Vagina (tissue), 2 donors: Measurements from ENCODE around the gene TMEM42.

ENCODE experiments used
- CTCF ChIP-seq, 3 experiments: fragments of 450-650 bp in 2 of 3; fragments of 200-600 bp in 1 of 3; sonication (generic) in 1 of 3; IDR thresholded peaks; one replicate each; pipeline ENCODE4 v1.5.1; 2017 to 2019; ENCODE audit warnings: antibody characterized with exemption in 3 of 3, mild to moderate bottlenecking in 2 of 3, moderate library complexity in 2 of 3
- POLR2A ChIP-seq, 2 donors: fragments of 450-650 bp; IDR thresholded peaks; one replicate each; pipeline ENCODE4 v1.6.1; 2017; ENCODE audit warnings: antibody characterized with exemption in 2 of 2, mild to moderate bottlenecking in 2 of 2, moderate library complexity in 2 of 2

DNA sequence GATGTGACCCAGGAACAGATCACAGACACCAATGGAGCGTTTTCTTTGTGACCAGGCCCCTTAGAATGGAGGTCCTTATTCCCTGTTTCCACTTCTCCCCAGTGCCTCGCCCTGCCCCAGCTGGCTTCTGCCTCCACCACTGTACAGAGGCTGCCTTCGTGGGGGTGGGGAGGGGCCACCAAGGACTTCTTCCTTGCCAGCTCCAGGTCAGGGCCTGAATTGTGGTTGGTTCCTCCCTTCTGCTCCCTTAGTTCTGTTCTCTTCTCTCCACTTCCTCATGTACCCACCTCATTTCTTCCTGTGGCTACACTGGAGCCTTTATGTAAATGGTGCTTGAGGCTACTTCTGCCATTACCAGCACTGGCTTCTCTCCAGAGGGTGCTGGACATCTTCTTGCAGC, 29.1 kb downstream of the TMEM42 start:
- no peak for TF ChIP-seq CTCF (IDR thresholded peaks at IDR 0.05)
- no peak for TF ChIP-seq POLR2A (IDR thresholded peaks at IDR 0.05)
